ENCODE results near the gene EPHA8.

EPHA8 gene

DNA sequence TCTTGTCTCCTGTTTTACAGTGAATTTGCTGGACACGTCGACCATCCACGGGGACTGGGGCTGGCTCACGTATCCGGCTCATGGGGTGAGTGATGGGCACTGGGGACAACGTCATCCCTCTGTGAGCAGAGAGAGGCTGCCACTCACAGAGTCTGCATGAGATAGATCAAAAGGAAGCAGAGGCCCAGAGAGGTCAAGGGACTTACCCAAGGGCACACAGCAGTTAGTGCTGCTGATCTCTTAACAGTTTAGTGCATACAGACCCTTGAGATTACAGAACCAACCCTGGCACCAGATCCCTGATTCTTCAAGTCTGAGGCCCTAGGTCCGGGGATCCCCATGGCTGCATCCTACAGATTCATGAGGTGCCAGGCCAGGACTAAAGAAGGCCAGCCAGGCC, 6.0 kb downstream of the EPHA8 start:
- DNase-seq, result no peak

DNA sequence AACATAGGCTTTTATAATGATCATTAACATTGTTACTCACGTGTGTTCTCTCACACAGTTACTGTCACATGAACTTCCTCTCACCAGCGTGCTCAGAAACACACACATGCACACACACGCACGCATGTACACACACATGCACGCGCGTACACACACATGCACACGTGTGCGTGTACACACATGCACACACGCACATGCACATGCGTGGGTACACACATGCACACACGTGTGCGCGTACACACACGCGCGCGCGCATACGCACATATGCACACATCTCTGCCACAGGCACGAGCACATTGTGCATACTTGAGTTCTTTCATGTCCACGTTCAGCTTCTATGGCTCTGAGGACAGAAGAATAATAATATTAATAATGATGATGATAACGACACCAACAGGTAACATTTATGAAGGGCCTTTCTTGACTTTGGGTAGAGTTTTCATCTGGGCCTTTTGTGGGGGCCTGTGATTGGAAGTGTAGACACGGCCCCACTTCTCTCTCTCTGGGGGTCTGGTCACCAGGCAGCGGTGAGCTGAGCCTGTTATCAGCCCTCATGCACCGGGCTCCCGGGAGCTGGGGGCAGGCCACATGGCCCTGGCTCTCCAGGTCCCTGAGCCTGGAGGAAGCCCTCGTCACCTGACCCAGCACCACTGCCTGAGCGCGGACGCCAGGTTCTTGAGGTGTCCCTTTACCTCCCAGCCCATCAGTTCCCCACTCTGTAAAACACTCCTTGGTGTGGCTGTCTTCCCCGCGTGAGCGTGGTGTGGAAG, 7.0 kb downstream of the EPHA8 start:
- DNase-seq, result no peak

DNA sequence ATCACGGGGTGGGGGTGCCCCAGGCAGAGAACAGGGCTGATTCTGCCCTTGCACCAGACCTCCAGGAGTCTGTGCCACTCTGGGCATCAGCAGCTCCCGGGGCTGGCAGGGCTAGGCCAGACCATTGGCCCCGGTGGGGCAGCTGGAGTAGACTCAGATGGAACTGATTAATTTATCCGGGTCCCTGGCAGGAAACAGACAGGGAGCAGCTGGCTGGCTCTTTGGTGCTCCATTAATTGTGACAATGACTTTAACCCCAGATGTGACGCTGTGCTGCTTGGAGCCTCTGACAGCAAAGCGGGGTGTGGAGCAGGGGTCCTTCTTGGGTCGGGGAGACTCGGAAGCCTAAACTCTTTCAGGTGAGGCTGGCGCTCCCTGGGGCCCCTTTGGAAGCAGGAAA, 9.5 kb downstream of the EPHA8 start:
- no peak for DNase-seq

DNA sequence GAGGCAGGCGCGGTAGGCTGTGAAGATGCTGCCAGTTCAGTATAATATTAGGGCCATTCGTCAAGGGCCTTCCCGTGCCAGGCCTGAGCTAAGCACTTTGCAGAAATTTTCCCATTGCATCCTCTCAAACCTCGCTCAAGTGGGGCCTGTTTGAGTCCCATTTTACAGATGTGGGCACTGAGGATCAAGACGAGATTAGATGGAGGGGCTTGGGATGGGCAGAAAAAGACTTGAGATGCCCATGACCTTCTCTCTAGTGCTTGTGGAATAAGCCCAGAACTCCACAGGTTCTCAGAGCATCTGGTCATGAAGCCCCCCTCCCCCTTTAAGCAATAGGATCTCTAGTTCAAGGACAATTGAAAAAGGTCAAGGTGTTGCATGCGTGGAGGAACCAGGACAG, 9.9 kb downstream of the EPHA8 start:
- no peak for DNase-seq

DNA sequence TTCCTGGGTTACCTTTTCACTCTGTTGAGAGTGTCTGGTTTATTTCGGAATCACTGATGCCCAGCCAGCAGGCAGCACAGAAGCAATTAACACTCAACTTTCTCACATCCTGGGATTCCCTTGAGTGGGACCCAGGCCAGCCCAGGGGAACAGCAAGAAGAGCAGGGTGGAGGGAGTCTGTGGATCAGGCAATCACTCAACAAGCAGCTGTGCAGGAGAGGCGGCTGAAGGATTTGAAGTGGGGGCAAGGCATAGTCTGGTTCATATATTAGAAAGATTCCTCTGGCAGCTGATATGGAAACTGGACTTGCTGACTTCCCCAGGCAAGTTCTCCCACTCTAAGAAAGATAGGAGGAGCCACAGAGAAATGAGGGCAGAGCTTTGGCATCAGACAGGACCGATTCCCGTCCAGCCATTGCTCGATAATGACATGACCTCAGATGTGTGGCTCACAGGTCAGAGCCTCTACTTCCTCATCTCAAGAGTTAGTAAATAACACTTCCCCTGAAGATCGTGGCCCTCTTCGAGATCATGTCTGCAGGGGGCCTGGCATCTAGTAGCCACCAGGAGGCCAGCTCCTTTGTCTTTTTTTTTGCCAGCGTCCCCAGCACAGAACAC, 12.4 kb downstream of the EPHA8 start:
- no peak for DNase-seq

DNA sequence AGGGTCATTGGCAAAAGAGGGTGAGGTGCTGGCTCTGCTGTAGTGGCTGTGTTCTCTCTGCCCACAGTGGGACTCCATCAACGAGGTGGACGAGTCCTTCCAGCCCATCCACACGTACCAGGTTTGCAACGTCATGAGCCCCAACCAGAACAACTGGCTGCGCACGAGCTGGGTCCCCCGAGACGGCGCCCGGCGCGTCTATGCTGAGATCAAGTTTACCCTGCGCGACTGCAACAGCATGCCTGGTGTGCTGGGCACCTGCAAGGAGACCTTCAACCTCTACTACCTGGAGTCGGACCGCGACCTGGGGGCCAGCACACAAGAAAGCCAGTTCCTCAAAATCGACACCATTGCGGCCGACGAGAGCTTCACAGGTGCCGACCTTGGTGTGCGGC, 12.9 kb downstream of the EPHA8 start:
- DNase-seq, result no peak

DNA sequence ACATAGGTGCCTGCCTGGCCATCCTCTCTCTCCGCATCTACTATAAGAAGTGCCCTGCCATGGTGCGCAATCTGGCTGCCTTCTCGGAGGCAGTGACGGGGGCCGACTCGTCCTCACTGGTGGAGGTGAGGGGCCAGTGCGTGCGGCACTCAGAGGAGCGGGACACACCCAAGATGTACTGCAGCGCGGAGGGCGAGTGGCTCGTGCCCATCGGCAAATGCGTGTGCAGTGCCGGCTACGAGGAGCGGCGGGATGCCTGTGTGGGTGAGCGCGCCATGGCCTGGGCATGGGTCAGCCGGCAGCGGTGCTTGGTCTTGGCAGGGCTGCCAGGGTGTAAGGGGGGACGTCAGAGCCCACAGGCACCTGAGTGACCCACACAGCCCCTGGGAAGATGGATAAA, 13.3 kb downstream of the EPHA8 start:
- DNase-seq, result no peak

DNA sequence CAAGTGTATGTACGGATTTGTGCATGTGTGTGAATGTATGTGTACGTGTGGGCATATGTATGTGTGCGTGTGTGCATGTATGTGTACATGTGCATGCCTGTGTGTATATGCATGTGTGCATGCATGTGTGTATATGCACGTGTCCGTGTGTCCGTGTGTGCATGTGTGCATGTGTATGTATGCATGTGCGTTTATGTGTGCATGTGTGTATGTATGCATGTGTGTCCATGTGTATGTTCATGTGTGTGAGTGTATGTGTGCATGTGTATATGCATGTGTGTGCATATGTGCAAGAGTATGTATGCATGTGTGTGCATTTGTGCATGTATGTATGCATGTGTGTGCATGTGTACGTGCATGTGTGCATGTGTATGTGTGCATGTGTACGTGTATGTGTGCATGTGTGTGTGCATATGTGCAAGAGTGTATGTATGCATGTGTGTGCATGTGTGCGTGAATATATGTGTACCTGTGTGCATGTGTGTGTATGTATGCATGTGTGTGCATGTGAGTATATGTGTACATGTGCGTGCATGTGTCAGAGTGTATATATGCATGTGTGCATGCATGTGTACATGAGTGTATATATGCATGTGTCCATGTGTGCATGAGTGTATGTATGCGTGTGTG, 15.6 kb downstream of the EPHA8 start:
- DNase-seq, result no peak

DNA sequence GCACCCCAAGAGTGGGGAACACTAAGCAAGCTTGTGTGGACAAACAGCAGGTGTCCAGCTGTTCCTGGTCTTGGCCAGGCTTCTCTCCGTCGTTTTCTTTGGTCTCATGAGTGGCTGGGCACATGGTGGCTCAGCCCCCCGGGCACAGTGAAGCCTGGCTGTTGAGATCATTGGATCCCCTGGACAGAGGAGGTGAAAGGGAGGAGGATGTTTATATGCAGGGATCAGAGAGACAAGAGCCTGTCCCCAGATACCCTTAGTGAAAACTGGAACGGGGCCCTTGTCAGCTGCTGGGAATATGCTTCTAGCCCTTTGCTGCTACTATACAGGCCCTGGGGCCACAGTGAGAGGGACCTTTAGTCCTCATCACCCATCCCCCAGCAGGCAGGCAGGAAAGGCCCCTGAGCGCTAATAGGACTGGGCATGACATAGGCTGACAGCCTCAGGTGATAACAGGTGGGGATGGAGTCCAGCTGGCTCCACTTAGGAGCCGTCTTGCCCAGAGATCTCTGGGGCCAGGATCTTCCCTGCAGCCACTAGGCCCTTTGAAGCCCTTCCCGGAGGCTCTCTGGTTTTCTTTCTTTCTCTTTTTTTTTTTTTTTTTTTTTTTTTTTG, 16.4 kb downstream of the EPHA8 start:
- no peak for DNase-seq

DNA sequence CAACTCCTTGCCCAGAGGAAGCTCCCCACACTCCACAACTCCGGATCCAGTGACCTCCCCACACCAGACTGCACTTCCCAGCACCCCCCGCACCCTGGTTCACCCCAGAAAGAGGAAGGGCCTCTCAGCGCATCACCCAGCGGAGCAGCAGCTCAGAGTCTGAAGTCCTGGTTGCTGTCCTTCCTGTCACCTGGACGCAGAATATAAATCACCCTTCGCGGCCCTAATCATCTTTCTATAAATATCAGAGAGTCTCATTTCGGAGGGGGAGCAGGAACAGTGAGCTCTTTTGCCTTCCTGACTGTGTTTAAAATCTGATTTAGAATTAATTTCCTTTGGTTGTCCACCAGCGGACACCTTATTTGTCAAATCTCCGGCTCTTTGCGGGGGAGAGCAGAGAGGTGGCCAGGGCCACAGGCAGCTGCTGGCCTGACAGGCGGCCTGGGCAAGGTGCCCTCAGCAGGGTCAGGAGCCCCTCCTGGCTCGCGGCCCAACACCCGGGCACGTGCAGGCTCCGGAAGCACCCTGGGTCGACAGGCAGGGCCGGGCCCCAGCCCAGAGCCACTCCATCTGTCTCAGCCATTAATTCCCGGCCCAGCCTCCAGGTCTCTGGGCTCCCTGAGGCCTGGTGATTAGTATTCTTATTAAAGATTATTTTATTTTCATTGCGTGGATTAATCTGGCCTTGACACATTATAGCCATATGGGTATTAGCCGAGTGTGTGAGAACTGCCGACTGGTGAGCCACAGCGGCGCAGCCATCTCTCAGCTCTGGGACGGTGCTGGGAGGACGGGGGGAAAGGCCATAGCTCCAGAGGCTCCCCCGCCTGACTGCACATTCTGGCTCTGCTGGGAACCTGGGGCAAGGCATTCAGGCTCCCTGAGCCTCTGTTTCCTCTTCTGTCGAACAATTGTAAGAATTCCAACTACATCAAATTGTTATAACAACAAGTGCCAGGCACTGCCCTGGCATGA, 19.7 kb downstream of the EPHA8 start:
- DNase-seq, result no peak

DNA sequence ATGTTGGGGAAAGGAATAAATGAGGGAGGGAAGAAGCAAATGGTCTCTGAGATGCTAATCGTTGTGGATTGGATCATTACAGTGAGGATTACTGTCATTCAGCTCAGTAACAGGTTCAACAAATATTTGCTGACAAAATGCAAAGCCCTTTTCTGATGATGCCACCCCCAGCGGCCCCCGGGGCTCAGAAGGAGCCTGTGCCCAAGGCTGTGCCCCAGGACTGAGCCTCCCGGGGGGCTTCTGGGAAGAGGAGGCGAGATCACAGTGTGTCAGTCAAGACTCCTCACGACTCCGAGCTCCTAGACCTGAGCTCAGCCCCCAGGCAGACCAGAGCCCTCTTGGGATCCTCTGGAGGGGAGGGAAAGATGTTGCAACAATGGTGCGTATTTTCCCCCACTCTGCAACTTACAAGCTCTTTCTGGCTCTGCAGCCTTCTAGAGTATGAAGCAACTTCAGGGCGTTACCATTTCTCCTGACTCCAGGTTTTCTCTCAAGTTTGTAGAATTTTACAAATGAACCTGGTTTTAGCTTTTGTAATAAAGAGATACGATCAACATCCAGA, 20.8 kb downstream of the EPHA8 start:
- no peak for DNase-seq

DNA sequence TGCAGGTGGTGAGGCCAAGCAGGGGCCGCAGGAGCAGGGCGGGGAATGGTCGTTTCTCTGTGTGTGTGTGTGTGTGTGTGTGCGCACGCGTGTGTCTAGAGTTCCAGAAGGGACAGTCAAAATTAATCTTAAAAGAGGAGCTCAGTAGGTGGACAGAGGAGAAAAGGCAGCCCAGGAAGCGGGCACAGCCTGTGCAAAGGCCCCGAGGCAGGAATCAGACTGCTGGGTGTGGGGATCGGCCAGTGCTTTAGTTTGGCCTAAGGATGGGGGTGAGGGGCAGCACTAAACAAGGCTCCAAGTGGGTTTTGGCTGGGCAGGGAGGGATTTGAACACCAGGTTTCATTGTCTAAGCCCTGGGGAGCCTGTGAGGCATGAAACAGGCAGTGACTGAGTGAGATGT, 21.7 kb downstream of the EPHA8 start:
- no peak for DNase-seq

DNA sequence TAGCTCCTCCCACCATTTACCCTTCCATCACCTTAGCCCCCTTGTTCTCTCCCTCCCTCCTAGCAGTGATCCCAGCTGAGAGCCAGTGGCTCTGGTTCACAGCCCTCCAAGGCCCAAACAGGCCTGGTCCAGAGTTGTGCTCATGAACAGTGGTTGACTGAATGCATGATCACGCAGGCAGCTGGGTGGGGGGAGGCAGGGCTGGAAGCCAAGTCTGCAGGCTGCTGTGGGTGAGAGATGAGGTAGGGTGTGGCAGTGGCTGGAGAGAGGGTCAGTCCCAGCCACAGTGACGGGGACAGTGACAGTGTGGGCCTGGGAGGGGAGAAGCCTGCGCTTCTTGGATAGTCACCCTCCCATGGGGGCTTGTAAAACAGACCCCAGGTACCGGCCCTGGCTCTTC, 22.2 kb downstream of the EPHA8 start:
- DNase-seq, result no peak

DNA sequence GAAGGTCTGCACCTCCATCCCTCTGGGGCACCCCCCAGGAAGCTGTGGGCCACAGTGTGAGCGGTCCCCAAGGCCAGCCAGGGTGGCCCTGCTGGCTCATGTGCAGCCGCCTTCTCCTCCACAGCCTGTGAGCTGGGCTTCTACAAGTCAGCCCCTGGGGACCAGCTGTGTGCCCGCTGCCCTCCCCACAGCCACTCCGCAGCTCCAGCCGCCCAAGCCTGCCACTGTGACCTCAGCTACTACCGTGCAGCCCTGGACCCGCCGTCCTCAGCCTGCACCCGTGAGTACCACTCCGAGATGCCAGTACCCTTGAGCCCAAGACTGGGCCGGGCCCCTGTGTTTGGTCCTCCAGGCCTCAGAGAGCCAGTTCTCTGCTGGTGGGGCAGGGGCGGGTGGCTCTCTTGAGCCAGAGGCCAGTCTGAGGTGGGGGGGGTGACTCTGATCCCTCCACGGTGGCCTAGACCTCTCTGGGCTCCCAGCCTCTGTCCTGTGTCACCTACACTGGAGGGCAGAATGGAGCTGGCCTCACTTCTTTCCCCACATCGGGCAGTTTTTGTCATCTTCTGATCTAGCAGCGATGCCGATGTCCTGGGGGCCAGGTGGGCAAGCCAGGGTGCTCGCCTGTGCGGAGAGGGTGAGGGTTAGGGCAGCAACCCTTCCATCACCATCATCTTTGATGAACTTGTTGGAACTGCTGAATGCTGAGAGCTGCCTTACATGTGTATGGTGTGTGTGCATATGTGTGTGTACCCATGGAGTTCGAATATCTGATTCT, 23.3 kb downstream of the EPHA8 start:
- DNase-seq, result no peak

DNA sequence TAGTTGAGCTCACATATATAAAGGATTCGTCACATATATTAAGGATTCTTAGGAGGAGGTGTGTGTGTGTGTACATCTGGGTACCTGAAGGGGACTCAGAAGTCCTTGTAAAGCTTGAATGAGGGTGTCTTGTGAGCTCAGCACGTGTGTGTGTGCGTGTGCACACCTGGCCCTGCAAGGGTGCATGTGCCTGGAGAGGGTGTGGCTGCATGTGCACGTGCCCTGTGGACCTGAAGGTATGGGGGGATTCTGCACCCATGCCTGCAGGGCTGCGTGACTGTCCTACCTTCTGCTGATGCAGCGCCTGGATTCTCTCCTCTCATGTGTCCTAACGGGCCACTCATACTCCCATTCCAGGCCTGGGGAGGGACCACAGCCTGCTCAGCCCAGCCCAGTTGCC, 24.0 kb downstream of the EPHA8 start:
- no peak for DNase-seq

DNA sequence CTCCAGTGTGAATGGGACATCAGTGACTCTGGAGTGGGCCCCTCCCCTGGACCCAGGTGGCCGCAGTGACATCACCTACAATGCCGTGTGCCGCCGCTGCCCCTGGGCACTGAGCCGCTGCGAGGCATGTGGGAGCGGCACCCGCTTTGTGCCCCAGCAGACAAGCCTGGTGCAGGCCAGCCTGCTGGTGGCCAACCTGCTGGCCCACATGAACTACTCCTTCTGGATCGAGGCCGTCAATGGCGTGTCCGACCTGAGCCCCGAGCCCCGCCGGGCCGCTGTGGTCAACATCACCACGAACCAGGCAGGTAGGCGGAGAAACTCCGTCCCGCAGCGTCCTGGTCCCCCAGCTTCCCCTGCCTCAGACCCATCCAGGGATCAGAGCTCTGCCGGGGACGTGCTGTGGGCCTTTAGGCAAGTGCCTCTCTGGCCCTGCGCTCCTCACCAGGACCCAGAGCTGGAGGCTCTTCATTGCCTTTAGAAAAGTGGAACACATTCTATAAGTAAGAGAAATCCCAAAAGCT, 25.7 kb downstream of the EPHA8 start:
- no peak for DNase-seq

DNA sequence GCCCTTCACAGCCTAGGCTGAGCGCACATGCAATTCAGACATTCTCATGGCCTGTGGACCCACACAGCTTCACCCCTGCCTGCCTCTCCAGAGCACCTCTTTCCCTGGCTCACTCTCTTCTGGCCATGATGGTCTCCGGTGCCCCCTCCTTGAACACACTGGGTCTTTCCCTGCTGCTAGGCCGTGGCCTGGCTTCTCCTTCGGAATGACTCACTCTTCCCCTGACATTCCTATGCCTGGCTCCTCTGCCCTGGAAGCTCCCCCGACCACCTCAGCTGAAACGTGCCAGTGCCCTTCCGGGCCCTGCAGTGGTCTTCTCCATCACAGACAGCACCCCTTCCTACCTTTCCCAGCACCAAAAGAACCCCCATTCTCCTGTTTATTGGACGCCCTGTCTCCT, 28.3 kb downstream of the EPHA8 start:
- no peak for DNase-seq

DNA sequence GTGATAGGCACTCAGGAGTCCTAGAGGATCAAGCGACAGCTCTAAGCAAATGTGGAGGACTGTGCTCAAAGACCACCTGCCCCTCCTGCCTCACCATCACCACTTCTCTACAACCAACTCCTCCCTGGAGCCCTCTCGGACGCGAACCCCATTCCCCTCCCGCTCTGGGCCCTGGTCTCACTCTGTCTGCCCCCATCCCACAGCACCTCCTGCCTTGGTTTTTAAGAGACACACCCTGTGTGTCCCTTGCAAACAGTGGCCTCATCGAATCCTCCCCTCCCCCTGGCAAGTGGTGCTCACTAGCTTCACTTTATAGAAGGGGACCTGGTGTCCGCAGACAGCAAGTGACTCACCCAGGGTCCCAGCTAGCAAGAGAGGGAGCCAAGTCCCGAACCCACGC, 28.8 kb downstream of the EPHA8 start:
- no peak for DNase-seq

DNA sequence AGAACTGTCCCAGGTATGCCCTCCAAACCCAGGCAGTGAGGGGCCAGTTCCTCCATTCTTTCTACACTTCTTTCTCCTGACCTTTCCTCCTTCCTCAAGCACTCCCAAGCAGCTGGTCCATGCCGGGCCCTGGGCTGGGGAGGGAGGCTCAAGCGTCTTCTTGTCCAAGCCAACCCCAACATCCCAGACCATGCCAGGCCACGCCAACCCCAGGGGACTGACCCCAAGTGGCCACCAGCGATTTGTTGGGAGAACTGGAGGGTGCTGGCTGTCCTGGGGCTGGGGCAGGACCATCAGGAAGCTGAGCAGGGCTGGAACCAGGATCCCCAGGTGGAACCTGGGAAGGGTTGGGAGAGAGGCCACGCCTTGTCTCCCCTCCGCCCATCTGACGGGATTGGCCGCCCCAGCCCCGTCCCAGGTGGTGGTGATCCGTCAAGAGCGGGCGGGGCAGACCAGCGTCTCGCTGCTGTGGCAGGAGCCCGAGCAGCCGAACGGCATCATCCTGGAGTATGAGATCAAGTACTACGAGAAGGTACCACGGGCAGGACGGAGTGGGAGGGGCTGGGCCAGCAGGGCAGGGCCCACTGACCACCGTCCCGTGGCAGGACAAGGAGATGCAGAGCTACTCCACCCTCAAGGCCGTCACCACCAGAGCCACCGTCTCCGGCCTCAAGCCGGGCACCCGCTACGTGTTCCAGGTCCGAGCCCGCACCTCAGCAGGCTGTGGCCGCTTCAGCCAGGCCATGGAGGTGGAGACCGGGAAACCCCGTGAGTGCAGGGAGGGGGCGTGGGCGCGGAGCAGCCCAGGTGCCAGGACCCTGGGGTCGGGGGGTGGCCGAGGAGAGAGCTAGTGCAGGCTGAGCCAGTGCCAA, 29.9 kb downstream of the EPHA8 start:
- DNase-seq, result peak; percentile 2

DNA sequence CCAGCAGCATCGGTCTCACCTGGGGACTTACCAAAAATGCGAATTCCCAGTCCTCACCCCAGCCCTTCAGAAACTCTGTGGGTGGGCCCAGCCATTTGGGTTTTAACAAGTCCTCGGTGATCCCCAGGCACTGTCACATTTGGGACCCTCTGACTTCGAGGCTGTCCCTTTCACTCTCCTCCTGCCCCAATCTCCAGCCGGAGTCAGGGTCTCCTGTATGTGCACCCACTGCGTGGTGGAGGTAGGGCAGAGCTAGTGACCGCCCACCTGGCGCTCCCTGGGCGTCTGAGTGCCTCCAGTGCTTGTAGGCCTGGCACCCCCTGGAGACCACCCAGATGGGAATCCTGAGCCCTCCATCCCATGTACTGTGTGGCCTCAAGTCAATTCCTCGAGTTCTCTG, 31.1 kb downstream of the EPHA8 start:
- DNase-seq, result no peak

All from NCI-H774 (cell line).